Measurements from ENCODE around the gene CCNA1. TPM values are rescaled to one million over a fixed set of nuclear protein-coding genes. Genes with fewer than 3 reads are reported as not detected.

Gene CCNA1
- total RNA-seq (ENCODE audit: insufficient read depth, low replicate concordance), result not detected

DNA sequence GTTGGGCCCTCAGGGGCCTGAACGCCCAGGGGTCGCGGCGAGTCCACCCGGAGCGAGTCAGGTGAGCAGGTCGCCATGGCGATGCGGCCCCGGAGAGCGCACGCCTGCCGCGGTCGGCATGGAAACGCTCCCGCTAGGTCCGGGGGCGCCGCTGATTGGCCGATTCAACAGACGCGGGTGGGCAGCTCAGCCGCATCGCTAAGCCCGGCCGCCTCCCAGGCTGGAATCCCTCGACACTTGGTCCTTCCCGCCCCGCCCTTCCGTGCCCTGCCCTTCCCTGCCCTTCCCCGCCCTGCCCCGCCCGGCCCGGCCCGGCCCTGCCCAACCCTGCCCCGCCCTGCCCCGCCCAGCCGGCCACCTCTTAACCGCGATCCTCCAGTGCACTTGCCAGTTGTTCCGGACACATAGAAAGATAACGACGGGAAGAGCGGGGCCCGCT lies at the start of gene CCNA1:
CCNA1 (plus strand) TSS at position 390 of the 439 bp plus-strand sequence. CDS start 562 bp downstream, outside the sequence.
- no peak for DNase-seq (ENCODE audit: low spot score)

DNA sequence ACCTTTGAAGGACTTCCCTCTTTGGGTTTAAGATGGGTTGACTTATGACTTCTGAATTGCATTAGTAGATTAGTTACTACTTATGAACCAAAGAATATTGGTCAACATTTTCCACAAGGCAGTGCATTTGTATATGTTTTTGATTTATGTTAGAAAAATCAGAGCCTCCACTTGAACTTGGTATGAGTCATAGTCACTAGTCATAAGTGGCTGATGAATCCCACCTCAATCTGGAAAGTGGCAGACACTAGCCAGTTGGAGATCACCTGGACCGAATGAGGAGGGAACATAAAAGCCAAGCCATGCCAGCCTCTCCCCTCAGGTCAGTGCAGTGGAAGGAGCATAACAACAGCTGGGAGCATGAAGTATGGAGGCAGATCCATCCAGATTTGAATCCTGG lies 46.8 kb upstream of the CCNA1 start:
- no peak for DNase-seq (ENCODE audit: low spot score)

DNA sequence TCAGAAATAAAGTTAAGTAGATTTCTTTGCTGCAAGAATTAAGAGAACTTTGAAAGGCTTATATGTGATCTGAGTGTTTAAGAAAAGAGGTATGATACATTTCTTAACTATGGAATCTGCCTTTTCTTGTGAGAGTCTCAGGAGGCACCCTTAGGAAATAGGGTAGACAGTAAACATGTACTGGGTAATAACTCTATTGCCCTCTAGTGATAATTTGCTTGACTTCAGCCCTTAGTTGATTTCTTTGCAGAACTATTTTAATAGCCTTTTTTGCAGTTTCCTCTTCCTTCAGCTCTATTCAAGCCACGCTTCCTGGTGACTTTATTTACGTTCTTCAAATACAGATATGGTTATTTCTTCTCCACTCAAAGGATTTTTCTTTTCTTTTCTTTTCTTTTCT lies 37.0 kb upstream of the CCNA1 start:
- DNase-seq (ENCODE audit: low spot score), result peak; percentile 72

DNA sequence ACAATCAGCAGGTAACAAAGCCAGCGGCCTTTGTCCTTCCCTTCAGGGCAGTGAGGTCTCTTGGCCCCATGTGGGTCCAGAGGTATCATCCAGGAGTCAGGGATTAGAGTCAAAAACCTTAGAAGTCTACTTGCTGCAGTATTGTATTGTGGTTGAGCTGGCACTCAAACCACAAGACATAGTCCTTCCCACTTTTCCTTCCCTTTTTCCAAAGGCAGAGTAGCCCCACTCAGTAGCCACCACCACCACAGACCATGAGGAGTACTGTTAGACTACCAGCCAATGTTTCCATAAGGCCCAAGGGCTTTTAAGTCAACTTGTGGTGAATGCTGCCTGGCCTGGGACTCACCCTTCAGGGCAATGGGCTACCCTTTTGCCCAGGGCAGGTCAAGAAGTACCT lies 27.1 kb upstream of the CCNA1 start:
- no peak for DNase-seq (ENCODE audit: low spot score)

DNA sequence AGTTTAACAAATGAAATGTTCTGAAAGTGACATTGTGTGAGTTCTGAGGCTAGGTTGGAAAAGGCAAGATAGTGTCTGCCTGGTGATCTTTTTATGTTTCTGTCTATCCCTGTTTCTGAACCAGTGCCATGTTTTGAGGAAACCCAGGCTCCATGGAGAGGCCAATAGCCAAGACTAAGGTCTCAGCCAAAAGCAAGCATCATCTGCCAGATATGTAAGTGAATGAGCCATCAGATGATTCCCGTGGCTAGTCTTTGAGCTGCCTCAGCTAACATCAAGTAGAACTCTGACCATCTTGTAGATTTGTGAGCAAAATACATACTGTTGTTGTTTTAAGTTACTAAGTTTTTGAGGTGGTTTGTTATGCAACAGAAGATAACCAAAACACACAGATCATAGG lies 19.6 kb upstream of the CCNA1 start:
- no peak for DNase-seq (ENCODE audit: low spot score)

DNA sequence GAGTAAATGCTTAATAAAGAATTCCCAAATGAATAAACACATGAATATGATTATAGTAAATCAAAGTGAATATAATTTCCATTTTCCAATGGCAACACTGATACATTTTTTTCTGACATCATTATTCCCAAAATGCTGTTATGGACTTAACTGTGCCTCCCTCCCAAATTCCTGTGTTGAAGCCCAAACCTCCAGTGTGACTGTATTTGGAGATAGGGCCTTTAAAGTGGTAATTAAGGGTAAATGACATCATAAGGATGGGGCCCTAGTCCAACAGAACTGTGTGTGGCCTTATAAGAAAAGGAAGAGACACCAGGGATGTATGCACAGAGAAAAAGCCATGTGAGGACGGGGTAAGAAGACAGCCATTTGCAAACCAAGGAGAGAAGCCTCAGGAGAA lies 19.1 kb upstream of the CCNA1 start:
- DNase-seq (ENCODE audit: low spot score), result no peak

DNA sequence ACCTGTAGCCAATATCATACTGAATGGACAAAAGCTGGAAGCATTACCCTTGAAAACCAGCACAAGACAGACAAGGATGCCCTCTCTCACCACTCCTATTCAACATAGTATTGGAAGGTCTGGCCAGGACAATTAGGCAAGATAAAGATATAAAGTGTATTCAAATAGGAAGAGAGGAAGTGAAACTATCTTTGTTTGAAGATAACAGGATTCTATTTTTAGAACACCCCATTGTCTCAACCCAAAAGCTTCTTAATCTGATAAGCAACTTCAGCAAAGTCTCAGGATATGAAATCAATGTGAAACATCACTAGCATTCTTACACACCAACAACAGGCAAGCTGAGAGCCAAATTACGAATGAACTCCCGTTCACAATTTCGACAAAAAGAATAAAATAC lies 17.8 kb upstream of the CCNA1 start:
- no peak for DNase-seq (ENCODE audit: low spot score)

DNA sequence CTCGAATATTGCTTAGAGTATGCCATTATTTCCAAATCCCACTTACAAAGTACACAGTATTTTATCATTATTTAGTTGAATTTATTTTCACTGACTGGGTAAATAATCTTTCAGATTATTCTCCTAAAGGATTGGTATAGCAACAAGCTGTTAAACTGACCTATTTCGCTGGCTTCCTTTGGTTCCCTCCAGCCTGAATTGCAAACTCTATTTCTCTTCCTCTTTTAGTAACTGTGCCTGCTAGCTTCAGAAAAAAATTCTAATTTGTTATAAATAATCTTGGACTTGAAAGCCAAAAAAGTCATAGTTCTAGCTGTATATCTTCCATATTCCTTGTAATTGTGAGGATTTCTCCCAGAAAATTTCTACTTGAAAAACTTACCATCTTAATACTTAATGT lies 15.0 kb upstream of the CCNA1 start:
- no peak for DNase-seq (ENCODE audit: low spot score)

DNA sequence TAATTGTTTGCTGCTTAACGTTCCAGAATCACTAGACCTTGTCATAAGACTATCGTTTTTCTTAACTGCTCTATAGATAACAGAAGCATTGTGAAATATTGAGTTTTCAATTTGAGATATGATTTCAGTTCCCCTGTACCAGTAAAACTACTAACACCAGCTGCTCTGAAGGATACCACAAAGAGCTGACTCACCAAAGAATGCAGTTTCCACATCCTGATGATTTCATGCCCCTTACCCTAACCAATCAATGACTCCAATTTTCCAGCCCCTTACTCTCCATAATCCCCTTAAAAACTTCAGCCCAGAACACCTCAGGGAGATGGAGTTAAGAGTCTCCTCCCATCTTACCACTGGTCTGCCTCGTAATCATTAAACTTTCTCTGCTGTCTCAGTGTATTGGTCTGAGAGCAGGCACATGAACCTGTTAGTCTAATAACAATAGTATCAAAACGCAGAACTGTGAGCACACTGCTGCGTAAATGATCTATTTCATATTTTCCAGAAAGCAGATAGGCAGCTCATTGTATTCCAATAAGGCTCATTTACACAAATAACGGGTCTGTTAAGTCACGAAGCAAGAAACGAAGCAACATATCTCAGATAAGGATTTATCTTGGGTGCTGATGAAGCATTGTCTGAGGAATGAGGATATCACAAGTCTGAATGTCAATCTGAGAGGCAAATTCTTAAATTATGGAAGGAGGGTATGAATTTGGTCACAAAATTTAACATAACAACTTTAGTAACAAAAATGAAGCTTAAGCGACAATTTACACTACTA lies 14.1 kb upstream of the CCNA1 start:
- peak; percentile 36 for DNase-seq (ENCODE audit: low spot score)

DNA sequence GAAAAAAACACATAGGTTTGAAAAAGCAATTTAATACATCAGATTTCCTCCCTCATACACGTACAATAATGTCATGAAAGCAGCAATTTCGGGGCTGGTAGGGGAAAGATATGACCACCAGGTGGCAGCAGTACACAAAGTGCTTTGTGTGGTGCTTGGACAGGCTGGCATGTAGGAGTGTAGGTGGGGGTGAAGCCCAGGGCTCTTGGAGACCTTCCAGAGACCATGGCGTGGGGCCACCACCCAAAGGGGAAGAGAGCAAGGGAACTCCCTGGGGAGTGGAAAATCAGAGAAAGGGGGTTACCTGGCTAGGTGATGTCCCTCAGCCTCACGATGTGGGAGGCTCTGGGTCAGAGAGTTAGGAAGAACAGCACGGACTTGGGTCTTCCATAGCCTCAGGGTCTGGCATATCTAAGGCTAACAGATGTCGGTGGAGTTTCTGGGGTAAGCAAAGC lies 11.8 kb upstream of the CCNA1 start:
- peak; percentile 76 for DNase-seq (ENCODE audit: low spot score)

DNA sequence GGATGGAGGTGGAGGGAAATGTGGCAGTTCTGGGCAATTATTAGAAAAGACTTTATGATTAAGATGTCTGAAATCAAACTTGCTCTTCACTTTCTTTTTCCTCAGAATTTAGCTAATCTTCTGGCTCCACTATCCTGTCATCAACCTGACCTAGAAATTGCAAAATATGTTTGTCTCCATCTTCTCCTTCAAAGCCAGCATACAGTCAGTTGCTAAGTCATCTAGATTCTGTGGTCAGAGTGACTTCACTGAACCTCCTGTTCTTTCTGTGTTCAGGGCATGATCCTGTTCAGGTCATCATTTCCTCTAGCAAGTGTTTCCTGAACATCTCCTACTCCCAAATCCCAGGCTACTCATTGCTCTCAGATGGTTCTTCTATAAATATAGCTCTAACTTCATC lies 10.8 kb upstream of the CCNA1 start:
- DNase-seq (ENCODE audit: low spot score), result no peak

DNA sequence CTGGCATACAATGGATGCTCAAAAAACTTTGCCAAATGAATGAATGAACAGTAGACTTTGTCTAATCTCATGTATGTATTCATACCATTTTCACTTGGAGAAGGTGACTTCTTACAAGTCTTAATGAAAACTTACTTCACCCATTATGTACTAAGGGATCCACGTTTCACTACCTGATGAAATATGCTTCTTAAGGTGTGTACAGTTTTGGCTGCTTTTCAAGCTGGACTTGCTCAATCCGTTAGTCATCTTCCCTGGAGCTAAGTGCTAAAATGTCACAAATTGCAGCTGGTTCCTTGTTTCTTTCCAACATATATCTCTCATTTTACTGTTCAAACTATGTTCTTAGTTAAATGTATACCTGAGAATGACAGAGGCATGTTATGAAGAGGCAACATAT lies 4.2 kb upstream of the CCNA1 start:
- DNase-seq (ENCODE audit: low spot score), result no peak

DNA sequence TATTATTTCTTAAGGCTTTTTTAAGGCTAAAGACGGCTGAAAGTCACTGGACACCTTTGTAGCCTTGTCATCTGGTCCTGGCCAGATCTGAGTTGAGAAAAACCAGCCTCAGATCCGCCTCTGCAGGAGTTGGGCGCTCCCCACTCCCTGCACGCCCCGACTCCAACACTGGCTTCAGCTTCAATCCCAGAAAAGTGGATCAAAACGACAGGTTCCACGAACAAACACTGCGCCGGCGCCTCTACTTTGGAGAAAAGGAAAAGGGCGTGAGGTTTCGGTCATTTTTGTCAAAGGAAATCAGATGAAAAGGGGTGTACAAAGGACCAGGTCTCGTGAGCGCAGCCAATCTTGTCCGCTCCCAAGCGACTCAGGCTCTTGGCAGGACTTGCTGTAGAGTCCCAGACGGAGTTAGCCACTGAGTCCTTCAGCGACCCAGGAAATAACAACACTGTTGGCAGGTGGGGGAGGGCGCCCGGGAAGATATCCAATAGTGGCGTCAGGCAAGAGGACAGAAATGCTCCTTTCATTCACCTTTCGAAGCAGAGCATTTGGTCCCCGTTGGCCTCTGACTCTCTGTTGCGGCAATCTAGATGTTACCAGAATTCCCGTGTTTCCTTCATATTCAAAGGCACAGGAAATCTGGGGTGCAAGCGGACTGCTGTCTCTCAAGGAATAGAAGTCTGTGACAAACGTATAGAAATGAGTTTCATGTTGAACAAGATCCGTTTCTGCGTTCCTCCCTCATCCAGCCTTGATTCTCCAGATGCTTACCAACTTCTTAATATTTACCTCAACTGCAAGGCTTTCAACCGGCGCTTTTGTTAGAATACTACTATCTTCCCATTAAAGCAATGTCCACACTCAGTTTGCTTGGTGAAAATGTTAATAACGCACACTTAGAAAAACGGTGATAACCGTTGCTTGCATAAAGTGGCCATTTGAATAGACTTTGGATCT lies 1.8 kb upstream of the CCNA1 start:
- no peak for DNase-seq (ENCODE audit: low spot score)

DNA sequence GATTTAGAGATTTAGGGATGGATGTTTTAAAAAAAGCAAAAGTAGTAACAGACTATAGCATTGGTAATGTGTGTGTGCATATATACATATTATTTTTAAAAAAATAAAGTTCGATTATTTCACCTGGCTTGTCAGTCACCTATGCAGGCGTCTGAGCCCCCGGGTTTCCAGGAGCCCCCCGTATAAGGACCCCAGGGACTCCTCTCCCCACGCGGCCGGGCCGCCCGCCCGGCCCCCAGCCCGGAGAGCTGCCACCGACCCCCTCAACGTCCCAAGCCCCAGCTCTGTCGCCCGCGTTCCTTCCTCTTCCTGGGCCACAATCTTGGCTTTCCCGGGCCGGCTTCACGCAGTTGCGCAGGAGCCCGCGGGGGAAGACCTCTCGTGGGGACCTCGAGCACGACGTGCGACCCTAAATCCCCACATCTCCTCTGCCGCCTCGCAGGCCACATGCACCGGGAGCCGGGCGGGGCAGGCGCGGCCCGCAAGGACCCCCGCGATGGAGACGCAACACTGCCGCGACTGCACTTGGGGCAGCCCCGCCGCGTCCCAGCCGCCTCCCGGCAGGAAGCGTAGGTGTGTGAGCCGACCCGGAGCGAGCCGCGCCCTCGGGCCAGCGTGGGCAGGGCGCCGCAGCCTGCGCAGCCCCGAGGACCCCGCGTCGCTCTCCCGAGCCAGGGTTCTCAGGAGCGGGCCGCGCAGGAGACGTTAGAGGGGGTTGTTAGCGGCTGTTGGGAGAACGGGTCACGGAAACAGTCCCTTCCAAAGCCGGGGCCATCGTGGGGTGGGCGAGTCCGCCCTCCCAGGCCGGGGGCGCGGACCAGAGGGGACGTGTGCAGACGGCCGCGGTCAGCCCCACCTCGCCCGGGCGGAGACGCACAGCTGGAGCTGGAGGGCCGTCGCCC lies 840 bp upstream of the CCNA1 start:
- no peak for DNase-seq (ENCODE audit: low spot score)

DNA sequence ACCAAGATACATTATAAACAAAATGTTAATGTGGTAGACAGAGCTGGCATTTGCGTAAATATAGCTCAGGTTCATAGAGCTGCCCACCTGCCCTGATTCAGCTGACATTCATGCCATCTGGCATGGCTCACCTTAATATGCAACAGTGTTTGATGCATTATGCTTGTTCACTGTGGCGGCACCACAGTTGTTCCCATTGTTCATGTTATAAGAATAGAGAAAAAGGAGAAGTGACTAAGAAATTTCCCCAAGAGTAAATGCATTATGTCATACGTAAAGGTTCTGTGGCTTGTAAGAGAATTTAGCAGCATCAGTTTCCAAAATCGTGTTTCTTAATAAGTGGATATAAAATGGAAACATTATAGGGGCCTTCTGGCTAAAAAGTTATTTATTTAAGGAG lies 4.5 kb downstream of the CCNA1 start:
- DNase-seq (ENCODE audit: low spot score), result no peak

DNA sequence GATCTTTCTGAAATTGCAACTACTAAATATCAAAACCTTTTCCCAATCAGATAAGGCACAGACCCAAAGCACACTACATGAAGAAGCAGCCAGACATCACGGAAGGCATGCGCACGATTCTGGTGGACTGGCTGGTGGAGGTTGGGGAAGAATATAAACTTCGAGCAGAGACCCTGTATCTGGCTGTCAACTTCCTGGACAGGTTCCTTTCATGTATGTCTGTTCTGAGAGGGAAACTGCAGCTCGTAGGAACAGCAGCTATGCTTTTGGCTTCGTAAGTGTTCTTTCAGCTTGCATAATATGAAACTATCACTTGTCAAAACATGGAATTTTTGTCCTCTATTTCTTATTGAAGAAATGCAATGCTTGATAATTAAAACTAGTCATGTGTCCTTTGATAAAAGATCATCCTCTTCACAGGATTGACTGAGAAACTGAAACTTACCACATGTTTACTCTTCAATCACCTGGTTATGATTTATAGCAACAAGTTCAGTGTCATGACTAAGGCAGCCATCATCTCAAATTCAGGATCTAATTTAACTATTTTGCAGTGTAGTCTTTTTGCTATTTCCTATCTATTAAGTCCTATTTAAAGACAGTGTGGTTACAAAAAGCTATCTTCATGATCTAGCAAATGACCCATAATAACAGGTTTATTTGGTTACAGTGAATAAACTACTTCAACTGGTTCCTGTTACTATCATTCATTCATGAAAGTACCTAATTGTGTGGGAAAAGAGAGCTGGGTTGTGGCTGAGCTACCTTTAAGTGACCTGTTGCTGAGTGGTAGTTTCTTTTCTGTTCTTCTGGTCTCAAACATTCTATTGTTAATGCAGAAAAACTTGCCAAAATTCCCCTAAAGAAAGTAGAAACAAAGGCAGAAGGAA lies 6.5 kb downstream of the CCNA1 start:
- no peak for DNase-seq (ENCODE audit: low spot score)

DNA sequence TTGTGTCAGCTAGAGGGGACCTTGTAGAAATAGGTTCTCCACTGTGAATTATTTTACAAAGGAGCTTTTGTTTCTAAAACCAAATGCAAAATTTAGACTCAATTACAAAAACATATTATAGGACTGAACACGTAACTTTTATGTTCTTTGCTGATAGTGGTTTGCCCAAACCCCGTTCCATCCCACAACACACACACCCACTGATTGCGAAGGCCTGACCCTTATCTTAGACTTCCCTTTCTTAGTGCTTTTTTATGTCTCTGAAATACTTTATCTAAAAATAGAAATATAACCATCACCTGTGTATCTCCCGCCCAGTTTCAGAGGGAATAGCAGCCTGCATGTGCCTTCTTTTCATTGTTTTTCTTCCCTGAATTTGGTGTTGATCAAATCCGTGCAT lies 13.0 kb downstream of the CCNA1 start:
- no peak for DNase-seq (ENCODE audit: low spot score)

DNA sequence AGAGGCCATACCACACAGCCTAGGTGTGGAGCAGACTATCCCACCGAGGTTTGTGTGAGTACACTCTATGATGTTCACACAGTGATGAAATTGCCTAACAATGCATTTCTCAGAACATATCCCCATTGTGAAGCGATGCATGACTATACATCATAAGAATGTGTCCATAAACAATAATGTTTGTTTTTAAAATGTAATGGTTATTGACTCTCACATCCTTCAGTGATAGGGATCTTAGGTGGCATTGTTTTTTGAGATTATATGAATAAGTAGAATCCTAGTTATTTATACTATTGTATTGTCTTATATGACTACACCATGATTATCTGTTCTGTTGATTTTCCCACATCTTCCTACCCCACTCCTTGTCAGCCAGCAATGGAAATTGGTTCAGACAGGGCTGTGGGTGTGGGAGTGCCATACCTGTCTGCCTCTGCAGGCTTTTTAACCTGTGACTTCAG lies 13.6 kb downstream of the CCNA1 start:
- no peak for DNase-seq (ENCODE audit: low spot score)

DNA sequence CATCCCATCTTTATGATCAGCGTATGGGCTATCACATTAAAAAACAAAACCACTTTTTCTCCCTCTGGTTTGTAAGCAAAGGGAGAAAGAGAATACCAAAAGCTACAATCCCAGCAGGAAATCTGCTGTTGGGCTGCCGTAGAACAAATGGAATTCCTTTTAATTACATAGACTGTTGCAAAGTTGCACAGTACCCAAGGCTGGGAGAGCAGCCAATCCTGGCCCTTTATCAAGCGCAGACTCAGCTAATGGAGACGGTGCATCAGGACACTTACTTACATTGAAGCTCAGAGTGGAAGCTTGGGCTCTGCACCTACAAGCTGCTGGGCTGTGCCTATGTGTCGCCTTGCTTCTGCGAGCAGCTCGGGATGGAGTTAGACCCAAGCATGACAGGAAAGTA lies 15.2 kb downstream of the CCNA1 start:
- DNase-seq (ENCODE audit: low spot score), result no peak

DNA sequence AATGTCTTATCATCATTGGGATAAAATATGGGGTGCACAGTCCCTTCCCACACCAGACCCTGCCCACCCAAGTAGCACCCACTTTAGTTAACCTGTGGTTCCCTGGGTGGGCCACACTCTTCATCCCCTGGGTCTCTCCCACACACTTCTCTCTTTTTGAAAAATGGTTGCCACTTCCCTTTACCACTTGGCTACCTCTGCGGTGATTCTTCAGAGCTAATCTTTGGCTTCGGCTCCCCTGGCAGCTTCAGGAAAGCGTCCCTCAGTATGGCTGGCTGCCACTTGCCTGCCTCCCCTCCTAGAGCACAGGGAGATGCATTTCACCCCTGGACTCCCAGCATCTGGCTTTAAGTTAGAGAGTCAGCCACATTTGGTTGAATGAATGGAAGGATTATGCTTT lies 18.2 kb downstream of the CCNA1 start:
- no peak for DNase-seq (ENCODE audit: low spot score)
